CD14-positive monocyte (primary cell): Measurements from ENCODE around the gene MRPS35. TPM values are rescaled to one million over a fixed set of nuclear protein-coding genes. Genes with fewer than 3 reads are reported as not detected.
"Not testable (repeated sequence)": the region's sequence is repeated elsewhere in the genome, so short reads cannot be mapped to it uniquely, and the experiment has no call there.

Experiments
- DNase-seq, 3 donors: peaks; one replicate each; pipeline ENCODE4 v3.0.0-alpha.2; 2011 to 2022
- H2AFZ ChIP-seq: 2 replicates; pipeline ENCODE4 v1.6.0; 2012; ENCODE audit warnings: mild to moderate bottlenecking, low read depth, low read length, inconsistent platforms; ENCODE audit not compliant: insufficient read depth, poor library complexity, severe bottlenecking
- H3K27ac ChIP-seq, 2 donors: 1 replicate in 1 of 2; 2 replicates in 1 of 2; pipeline ENCODE4 v1.5.1; 2012 to 2013; ENCODE audit warnings: low read length in 2 of 2, control low read depth in 1 of 2, inconsistent platforms in 1 of 2, low read depth in 1 of 2, mild to moderate bottlenecking in 1 of 2
- H3K27me3 ChIP-seq, 2 donors: one replicate each; pipeline versions ENCODE4 v1.6.0 to v1.6.1; 2011 to 2013; ENCODE audit warnings: low read length in 2 of 2; ENCODE audit not compliant: control insufficient read depth in 2 of 2, insufficient read depth in 2 of 2
- H3K36me3 ChIP-seq, 2 donors: replicated peaks in 1 of 2; 1 replicate in 1 of 2; 2 replicates in 1 of 2; pipeline versions ENCODE4 v1.5.1 to v1.6.1; 2012 to 2013; ENCODE audit warnings: low read length in 2 of 2, control low read depth in 1 of 2, inconsistent platforms in 1 of 2, mild to moderate bottlenecking in 1 of 2; ENCODE audit not compliant: insufficient read depth in 2 of 2, control insufficient read depth in 1 of 2
- H3K4me1 ChIP-seq, 2 donors: 1 replicate in 1 of 2; 2 replicates in 1 of 2; pipeline versions ENCODE4 v1.5.1 to v1.6.1; 2012 to 2013; ENCODE audit warnings: low read length in 2 of 2, control low read depth in 1 of 2, inconsistent platforms in 1 of 2, mild to moderate bottlenecking in 1 of 2, moderate library complexity in 1 of 2; ENCODE audit not compliant: insufficient read depth in 2 of 2, control insufficient read depth in 1 of 2
- H3K4me2 ChIP-seq: replicated peaks from 2 replicates; pipeline ENCODE3; 2012; ENCODE audit warnings: low read length, moderate library complexity, mild to moderate bottlenecking; ENCODE audit not compliant: poor library complexity, severe bottlenecking; ENCODE audit errors: extremely low read depth
- H3K4me3 ChIP-seq, 3 experiments: fragments of 200-600 bp in 1 of 3; sonication (generic) in 1 of 3; replicated peaks in 1 of 3; 1 replicate in 2 of 3; 2 replicates in 1 of 3; pipeline ENCODE4 v1.5.1; 2011 to 2013; ENCODE audit warnings: low read length in 3 of 3, mild to moderate bottlenecking in 3 of 3, control low read depth in 2 of 3, low read depth in 2 of 3, inconsistent platforms in 1 of 3, moderate library complexity in 1 of 3
- H3K79me2 ChIP-seq: 2 replicates; pipeline ENCODE4 v1.6.0; 2012; ENCODE audit warnings: mild to moderate bottlenecking, control low read depth, inconsistent platforms, low read length, moderate library complexity; ENCODE audit not compliant: insufficient read depth
- H3K9ac ChIP-seq: 2 replicates; pipeline ENCODE4 v1.6.0; 2017; ENCODE audit warnings: low read length, mild to moderate bottlenecking; ENCODE audit not compliant: insufficient read depth, poor library complexity, severe bottlenecking
- H3K9me3 ChIP-seq, 2 donors: replicated peaks in 1 of 2; 1 replicate in 1 of 2; 2 replicates in 1 of 2; pipeline versions ENCODE4 v1.5.1 to v1.6.1; 2012 to 2013; ENCODE audit warnings: low read length in 2 of 2, control low read depth in 1 of 2; ENCODE audit not compliant: control insufficient read depth in 1 of 2, insufficient read depth in 1 of 2
- H4K20me1 ChIP-seq: 2 replicates; pipeline ENCODE4 v1.6.0; 2012; ENCODE audit warnings: mild to moderate bottlenecking, low read length, control low read depth, moderate library complexity; ENCODE audit not compliant: insufficient read depth
- H3K27ac Mint-ChIP-seq, 7 donors: one replicate each; pipeline ENCODE4 v1.8.0; 2020; ENCODE audit warnings: mild to moderate bottlenecking in 7 of 7, mixed read lengths in 7 of 7, moderate library complexity in 6 of 7, inconsistent platforms in 2 of 7
- H3K27me3 Mint-ChIP-seq, 3 donors: one replicate each; pipeline ENCODE4 v1.8.0; 2021 to 2022; ENCODE audit warnings: low read depth in 3 of 3, mild to moderate bottlenecking in 3 of 3, mixed read lengths in 3 of 3, moderate library complexity in 3 of 3, inconsistent platforms in 1 of 3
- H3K36me3 Mint-ChIP-seq, 2 donors: one replicate each; pipeline ENCODE4 v1.8.0; 2020; ENCODE audit warnings: mixed read lengths in 2 of 2, inconsistent platforms in 1 of 2, mild to moderate bottlenecking in 1 of 2
- H3K4me1 Mint-ChIP-seq: one replicate; pipeline ENCODE4 v1.8.0; 2020; ENCODE audit warnings: mild to moderate bottlenecking, mixed read lengths
- H3K4me3 Mint-ChIP-seq, 2 donors: one replicate each; pipeline ENCODE4 v1.8.0; 2020; ENCODE audit warnings: mild to moderate bottlenecking in 2 of 2, mixed read lengths in 2 of 2, moderate library complexity in 1 of 2
- H3K9me3 Mint-ChIP-seq, 7 donors: one replicate each; pipeline ENCODE4 v1.8.0; 2020 to 2022; ENCODE audit warnings: mixed read lengths in 7 of 7, mild to moderate bottlenecking in 6 of 7, moderate library complexity in 6 of 7, inconsistent platforms in 2 of 7
- WGBS: methylation state at CpG from one replicate; pipeline ENCODE4 v1.1.5; 2013; ENCODE audit warnings: missing lambda C conversion rate; ENCODE audit not compliant: insufficient coverage; 5-methylcytosine and 5-hydroxymethylcytosine counted together
- intact Hi-C, 2 donors: fragments of 100-400 bp; cut with micrococcal nuclease; formaldehyde crosslinking; loops; one replicate each; pipeline versions ENCODE4 v1.15.0 to v1.15.1; 2023
- polyA plus RNA-seq, 3 donors: library from polyadenylated mRNA; depleted of rRNA in 1 of 3; unstranded in 2 of 3; stranded (reverse) in 1 of 3; fragments of 300-500 nt in 2 of 3; fragments of >200 nt in 1 of 3; fragmentation: Illumina TruSeq in 2 of 3; gene quantifications; 1 replicate in 2 of 3; 2 replicates in 1 of 3; pipeline ENCODE4 v1.2.3, GENCODE V29; 2012 to 2021
- TF ChIP-seq, protein P1 (sequence below): fragments of 200-600 bp; IDR thresholded peaks from one replicate; pipeline ENCODE4 v1.8.0; 2022; ENCODE audit warnings: antibody characterized with exemption, mild to moderate bottlenecking

Gene MRPS35
- polyA plus RNA-seq, 3 donors = 16.6 to 51.8 (median 46.1) TPM

DNA sequence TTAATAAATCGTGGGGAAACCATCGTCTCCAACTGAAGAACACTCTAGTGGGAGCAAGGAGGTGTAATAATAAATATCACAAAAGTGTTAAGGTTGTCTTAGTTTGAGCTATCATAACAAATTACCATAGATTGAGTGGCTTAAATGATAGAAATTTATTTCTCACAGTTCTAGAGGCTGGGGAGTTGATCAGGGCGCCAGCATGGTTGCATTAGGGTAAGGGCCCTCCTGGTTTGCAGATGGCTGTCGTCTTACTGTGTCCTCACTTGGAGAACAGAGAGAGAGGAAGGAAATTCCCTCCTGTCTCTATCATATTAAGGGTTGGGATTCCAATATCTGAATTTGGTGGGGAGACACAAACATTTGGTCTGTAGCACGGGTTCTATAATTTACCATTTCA lies 33.0 kb downstream of the MRPS35 start:
- Histone ChIP-seq H3K4me3 (no peak overlapping the region), H3K79me2 (no peaks in the 10 kb centered on the region), H3K27me3 (no peaks in the 10 kb centered on the region), H3K9me3 (no peaks in the 10 kb centered on the region), H3K9ac (no peak overlapping the region), H3K4me2 (no peak overlapping the region), H3K27ac (no peak overlapping the region), H3K4me1 (no peaks in the 10 kb centered on the region), H2AFZ (no peak overlapping the region), H4K20me1 (no peaks in the 10 kb centered on the region), H3K36me3 (peaks cover 41 to 84% of the 10 kb centered on the region in 2 donors)
- TF ChIP-seq, protein P1, sequence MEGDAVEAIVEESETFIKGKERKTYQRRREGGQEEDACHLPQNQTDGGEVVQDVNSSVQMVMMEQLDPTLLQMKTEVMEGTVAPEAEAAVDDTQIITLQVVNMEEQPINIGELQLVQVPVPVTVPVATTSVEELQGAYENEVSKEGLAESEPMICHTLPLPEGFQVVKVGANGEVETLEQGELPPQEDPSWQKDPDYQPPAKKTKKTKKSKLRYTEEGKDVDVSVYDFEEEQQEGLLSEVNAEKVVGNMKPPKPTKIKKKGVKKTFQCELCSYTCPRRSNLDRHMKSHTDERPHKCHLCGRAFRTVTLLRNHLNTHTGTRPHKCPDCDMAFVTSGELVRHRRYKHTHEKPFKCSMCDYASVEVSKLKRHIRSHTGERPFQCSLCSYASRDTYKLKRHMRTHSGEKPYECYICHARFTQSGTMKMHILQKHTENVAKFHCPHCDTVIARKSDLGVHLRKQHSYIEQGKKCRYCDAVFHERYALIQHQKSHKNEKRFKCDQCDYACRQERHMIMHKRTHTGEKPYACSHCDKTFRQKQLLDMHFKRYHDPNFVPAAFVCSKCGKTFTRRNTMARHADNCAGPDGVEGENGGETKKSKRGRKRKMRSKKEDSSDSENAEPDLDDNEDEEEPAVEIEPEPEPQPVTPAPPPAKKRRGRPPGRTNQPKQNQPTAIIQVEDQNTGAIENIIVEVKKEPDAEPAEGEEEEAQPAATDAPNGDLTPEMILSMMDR = no peak
- Mint-ChIP-seq H3K4me1 (no peaks in the 10 kb centered on the region), H3K27ac (no peak overlapping the region), H3K4me3 (no peak overlapping the region), H3K36me3 (peaks cover 45 to 64% of the 10 kb centered on the region in 2 donors), H3K9me3 (peaks cover 0 to 1% (median 0%) of the 10 kb centered on the region in 7 donors), H3K27me3 (peaks cover 0 to 4% (median 0%) of the 10 kb centered on the region in 3 donors)
- no CpG with 5 or more reads among the region's 5 CpGs for WGBS
- no peak for DNase-seq
- intact Hi-C loops = no loop called here

DNA sequence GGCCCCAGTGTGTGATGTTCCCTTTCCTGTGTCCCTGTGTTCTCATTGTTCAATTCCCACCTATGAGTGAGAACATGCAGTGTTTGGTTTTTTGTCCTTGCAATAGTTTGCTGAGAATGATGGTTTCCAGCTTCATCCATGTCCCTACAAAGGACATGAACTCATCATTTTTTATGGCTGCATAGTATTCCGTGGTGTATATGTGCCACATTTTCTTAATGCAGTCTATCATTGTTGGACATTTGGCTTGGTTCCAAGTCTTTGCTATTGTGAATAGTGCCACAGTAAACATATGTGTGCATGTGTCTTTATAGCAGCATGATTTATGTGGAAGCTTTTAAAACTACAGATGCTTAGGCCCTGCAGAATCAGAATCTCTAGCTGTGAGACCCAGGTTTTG lies 35.1 kb downstream of the MRPS35 start:
- not testable (repeated sequence) for H3K4me1 ChIP-seq, DNase-seq

More for the DNA sequence above, 35.1 kb downstream of the MRPS35 start:
- H3K4me2 ChIP-seq, intact Hi-C loops, H3K9me3 ChIP-seq, H3K9me3 Mint-ChIP-seq, H4K20me1 ChIP-seq, H3K4me1 Mint-ChIP-seq, H3K27me3 ChIP-seq, H3K27me3 Mint-ChIP-seq, H3K4me3 ChIP-seq, H3K27ac ChIP-seq, H3K79me2 ChIP-seq, H3K4me3 Mint-ChIP-seq, H3K9ac ChIP-seq, H2AFZ ChIP-seq, H3K27ac Mint-ChIP-seq: not testable (repeated sequence)
- peaks cover 19 to 65% of the 10 kb centered on the region in 2 donors for H3K36me3 ChIP-seq
- no CpG with 5 or more reads among the region's 1 CpG for WGBS
- peaks cover 36 to 56% of the 10 kb centered on the region in 2 donors for H3K36me3 Mint-ChIP-seq
